CD4-positive, alpha-beta memory T cell (primary cell): ENCODE data around the gene ABHD15. TPM values are rescaled to one million over a fixed set of nuclear protein-coding genes. Genes with fewer than 3 reads are reported as not detected.
A peak's percentile ranks its signal among the peaks of the same experiment; 100 is the strongest.
"Not testable (repeated sequence)": the region's sequence is repeated elsewhere in the genome, so short reads cannot be mapped to it uniquely, and the experiment has no call there.

Experiments
- CTCF ChIA-PET: fragments of 350-600 bp; sonication (Branson Sonifier 250); formaldehyde crosslinking; loops from one replicate; lab custom pipeline; 2021; ENCODE audit warnings: inconsistent platforms; ENCODE audit not compliant: partially characterized antibody; lab: Charles Lee
- POLR2A ChIA-PET: fragments of 350-600 bp; sonication (Branson Sonifier 250); formaldehyde crosslinking; loops from one replicate; lab custom pipeline; 2021; ENCODE audit not compliant: partially characterized antibody; lab: Charles Lee
- DNase-seq, 5 donors: peaks; one replicate each; pipeline versions ENCODE4 v3.0.0 to v3.0.0-alpha.2; 2020 to 2022; ENCODE audit warnings: mixed read lengths in 1 of 5
- H3K27ac ChIP-seq: one replicate; pipeline ENCODE4 v1.7.0; 2013; ENCODE audit warnings: low read depth, low read length
- H3K27me3 ChIP-seq: 2 replicates; pipeline ENCODE4 v1.7.0; 2013; ENCODE audit warnings: mild to moderate bottlenecking, low read length, moderate library complexity; ENCODE audit not compliant: insufficient read depth
- H3K36me3 ChIP-seq: 2 replicates; pipeline ENCODE4 v1.7.0; 2013; ENCODE audit warnings: mild to moderate bottlenecking, low read length, moderate library complexity; ENCODE audit not compliant: insufficient read depth
- H3K4me1 ChIP-seq: 2 replicates; pipeline ENCODE4 v1.7.0; 2013; ENCODE audit warnings: mild to moderate bottlenecking, low read length, moderate library complexity; ENCODE audit not compliant: insufficient read depth
- H3K4me3 ChIP-seq, 2 donors: one replicate each; pipeline ENCODE4 v1.7.0; 2013; ENCODE audit warnings: low read length in 2 of 2, mild to moderate bottlenecking in 1 of 2
- H3K9me3 ChIP-seq, 2 donors: one replicate each; pipeline ENCODE4 v1.7.0; 2013; ENCODE audit warnings: low read length in 2 of 2, control low read depth in 1 of 2; ENCODE audit not compliant: control insufficient read depth in 1 of 2
- H3K27ac Mint-ChIP-seq, 7 donors: one replicate each; pipeline ENCODE4 v1.8.0; 2020 to 2021; ENCODE audit warnings: mixed read lengths in 7 of 7, mild to moderate bottlenecking in 6 of 7, inconsistent platforms in 3 of 7, moderate library complexity in 3 of 7
- H3K27me3 Mint-ChIP-seq, 2 donors: one replicate each; pipeline ENCODE4 v1.8.0; 2020 to 2021; ENCODE audit warnings: mixed read lengths in 2 of 2
- H3K36me3 Mint-ChIP-seq, 2 donors: one replicate each; pipeline ENCODE4 v1.8.0; 2020 to 2021; ENCODE audit warnings: mixed read lengths in 2 of 2, inconsistent platforms in 1 of 2, mild to moderate bottlenecking in 1 of 2
- H3K4me1 Mint-ChIP-seq, 4 donors: one replicate each; pipeline ENCODE4 v1.8.0; 2020 to 2021; ENCODE audit warnings: mixed read lengths in 4 of 4, mild to moderate bottlenecking in 1 of 4
- H3K4me3 Mint-ChIP-seq, 8 donors: one replicate each; pipeline ENCODE4 v1.8.0; 2020 to 2021; ENCODE audit warnings: mixed read lengths in 8 of 8, mild to moderate bottlenecking in 7 of 8, moderate library complexity in 6 of 8, inconsistent platforms in 3 of 8
- H3K9me3 Mint-ChIP-seq, 8 donors: one replicate each; pipeline ENCODE4 v1.8.0; 2020 to 2021; ENCODE audit warnings: mixed read lengths in 8 of 8, mild to moderate bottlenecking in 5 of 8, inconsistent platforms in 3 of 8, moderate library complexity in 1 of 8
- intact Hi-C: fragments of 100-400 bp; cut with micrococcal nuclease; formaldehyde crosslinking; loops from one replicate; pipeline ENCODE4 v1.15.1; 2023
- polyA plus RNA-seq, 2 donors: library from polyadenylated mRNA; unstranded; fragments of 300-500 nt; fragmentation: Illumina TruSeq; gene quantifications; one replicate each; pipeline ENCODE4 v1.2.3, GENCODE V29; 2021
- total RNA-seq, 2 experiments: library from RNA; stranded (reverse); gene quantifications; one replicate each; pipeline ENCODE4 v1.2.3, GENCODE V29; 2021

The ABHD15 gene
- total and polyA plus RNA-seq, 4 experiments from 2014 or later = 8.2 to 18.8 (median 15.8) TPM

- H3K4me3 ChIP-seq = no peak overlapping the region
- H3K4me1 ChIP-seq = peaks cover 33% of the 10 kb centered on the region
- Mint-ChIP-seq H3K9me3 (no peaks in the 10 kb centered on the region), H3K4me1 (peaks cover 19 to 55% (median 40%) of the 10 kb centered on the region in 4 donors), H3K27ac (peak overlapping the region; percentile 36 to 89 (median 73)), H3K4me3 (peak overlapping the region in 7 of 8 donors; percentile 5 to 62 (median 43)), H3K27me3 (no peaks in the 10 kb centered on the region), H3K36me3 (peaks cover 6 to 19% of the 10 kb centered on the region in 2 donors)
- intact Hi-C loops = no loop called here
- ChIA-PET CTCF (interaction anchor here (1.5 to 28.5 kb wide), 5 partner anchors 9 to 53 kb away, joined by 3 to 523 read pairs (median 7); partner anchors contain the start of gene CORO6), POLR2A (interaction anchor here (0.7 to 10.2 kb wide), 5 partner anchors 8 to 614 kb away, joined by 3 to 115 read pairs (median 4); partner anchors contain the start of gene GIT1)
- H3K9me3 ChIP-seq = no peaks in the 10 kb centered on the region
- H3K36me3 ChIP-seq = peaks cover 9% of the 10 kb centered on the region
- no peak overlapping the region for H3K27ac ChIP-seq
- no peak for DNase-seq
- H3K27me3 ChIP-seq = no peaks in the 10 kb centered on the region
These were observed 3.0 kb downstream of the ABHD15 start for GRCh38 chr17:29563816-29564215.

- Mint-ChIP-seq H3K27ac (peak overlapping the region in 4 of 7 donors; percentile 30 to 70 (median 55)), H3K36me3 (peaks cover 6 to 16% of the 10 kb centered on the region in 2 donors), H3K27me3 (no peaks in the 10 kb centered on the region), H3K4me3 (peak overlapping the region in 2 of 8 donors; percentile 4 to 13), H3K4me1 (peaks cover 21 to 55% (median 40%) of the 10 kb centered on the region in 4 donors), H3K9me3 (no peaks in the 10 kb centered on the region)
- ChIA-PET CTCF (interaction anchor here (2.0 to 28.5 kb wide), 3 partner anchors 10 to 54 kb away, joined by 7 to 523 read pairs (median 10); partner anchors contain the start of gene CORO6), POLR2A (interaction anchor here (1.0 to 1.8 kb wide), 3 partner anchors 9 to 52 kb away, joined by 3 to 8 read pairs (median 4); no protein-coding TSS in a partner anchor)
- H3K27ac ChIP-seq = no peak overlapping the region
- intact Hi-C loops = no loop called here
- DNase-seq = no peak
- H3K4me3 ChIP-seq = no peak overlapping the region
- no peaks in the 10 kb centered on the region for H3K9me3 ChIP-seq
- H3K4me1 ChIP-seq = peaks cover 36% of the 10 kb centered on the region
- H3K36me3 ChIP-seq = peaks cover 9% of the 10 kb centered on the region
- no peaks in the 10 kb centered on the region for H3K27me3 ChIP-seq
These were observed 4.2 kb downstream of the ABHD15 start for GRCh38 chr17:29562615-29563014.

GRCh38 chr17:29561554-29562517, 5.0 kb downstream of the ABHD15 start:
- ChIA-PET POLR2A (no interaction called here), CTCF (interaction anchor here (0.9 to 28.5 kb wide), 5 partner anchors 11 to 192 kb away, joined by 3 to 523 read pairs (median 7); partner anchors contain the start of gene CORO6)
- Mint-ChIP-seq H3K4me1 (peaks cover 28 to 63% (median 48%) of the 10 kb centered on the region in 4 donors), H3K27me3 (no peaks in the 10 kb centered on the region), H3K4me3 (peak overlapping the region in 7 of 8 donors; percentile 42 to 69 (median 54)), H3K27ac (peak overlapping the region; percentile 60 to 87 (median 74)), H3K36me3 (peaks cover 6 to 16% of the 10 kb centered on the region in 2 donors), H3K9me3 (no peaks in the 10 kb centered on the region)
- peaks cover 42% of the 10 kb centered on the region for H3K4me1 ChIP-seq
- no peak overlapping the region for H3K4me3 ChIP-seq
- H3K27me3 ChIP-seq = no peaks in the 10 kb centered on the region
- no peak overlapping the region for H3K27ac ChIP-seq
- intact Hi-C loops = no loop called here
- peaks cover 9% of the 10 kb centered on the region for H3K36me3 ChIP-seq
- no peak for DNase-seq
- H3K9me3 ChIP-seq = no peaks in the 10 kb centered on the region

- no peak for DNase-seq
- no peaks in the 10 kb centered on the region for H3K27me3 ChIP-seq
- intact Hi-C loops = no loop called here
- H3K36me3 Mint-ChIP-seq = peaks cover 6 to 11% of the 10 kb centered on the region in 2 donors
- no peak overlapping the region for H3K4me3 Mint-ChIP-seq
- no peak overlapping the region for H3K27ac Mint-ChIP-seq
- ChIA-PET POLR2A (no interaction called here), CTCF (interaction anchor here (1.1 to 1.7 kb wide), 2 partner anchors 190 to 191 kb away, joined by 4 to 7 read pairs; no protein-coding TSS in a partner anchor)
- H3K4me1 ChIP-seq = peaks cover 35% of the 10 kb centered on the region
- no peak overlapping the region for H3K4me3 ChIP-seq
- no peaks in the 10 kb centered on the region for H3K9me3 Mint-ChIP-seq
- H3K9me3 ChIP-seq = no peaks in the 10 kb centered on the region
- H3K27ac ChIP-seq = no peak overlapping the region
- peaks cover 9% of the 10 kb centered on the region for H3K36me3 ChIP-seq
- H3K27me3 Mint-ChIP-seq = no peaks in the 10 kb centered on the region
- peaks cover 24 to 62% (median 41%) of the 10 kb centered on the region in 4 donors for H3K4me1 Mint-ChIP-seq
These were observed 6.5 kb downstream of the ABHD15 start for GRCh38 chr17:29560316-29560715.

DNA sequence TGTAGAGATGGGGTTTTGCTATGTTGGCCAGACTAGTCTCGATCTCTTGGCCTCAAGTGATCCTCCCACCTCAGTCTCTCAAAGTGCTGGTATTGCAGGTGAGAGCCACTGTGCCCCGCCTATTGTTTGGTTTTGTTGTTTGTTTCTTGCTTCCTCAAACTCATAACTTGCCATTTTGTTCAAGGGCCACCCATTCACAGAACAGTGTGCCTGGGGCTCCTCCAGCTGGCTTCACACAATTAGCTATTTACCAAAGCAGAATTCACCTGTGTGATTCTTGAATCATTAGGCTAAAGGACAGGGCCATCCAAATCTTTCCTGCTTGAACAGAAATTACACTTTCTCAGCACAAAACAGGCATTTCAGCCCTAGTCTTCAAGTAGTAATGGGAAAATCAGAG, 7.2 kb downstream of the ABHD15 start:
- intact Hi-C loops = no loop called here
- ChIA-PET CTCF (interaction anchor here (0.6 to 1.1 kb wide), 2 partner anchors 12 to 189 kb away, joined by 3 to 4 read pairs; no protein-coding TSS in a partner anchor), POLR2A (no interaction called here)
- H3K27me3 Mint-ChIP-seq = no peaks in the 10 kb centered on the region
- Histone ChIP-seq H3K27ac (no peak overlapping the region), H3K36me3 (peaks cover 9% of the 10 kb centered on the region), H3K4me1 (peaks cover 29% of the 10 kb centered on the region), H3K27me3 (no peaks in the 10 kb centered on the region), H3K9me3 (no peaks in the 10 kb centered on the region), H3K4me3 (no peak overlapping the region)
- no peak for DNase-seq
- H3K4me1 Mint-ChIP-seq = peaks cover 24 to 57% (median 38%) of the 10 kb centered on the region in 4 donors
- peaks cover 6 to 11% of the 10 kb centered on the region in 2 donors for H3K36me3 Mint-ChIP-seq
- no peaks in the 10 kb centered on the region for H3K9me3 Mint-ChIP-seq
- H3K4me3 Mint-ChIP-seq = no peak overlapping the region
- peak overlapping the region in 2 of 7 donors; percentile 19 to 29 for H3K27ac Mint-ChIP-seq

DNA sequence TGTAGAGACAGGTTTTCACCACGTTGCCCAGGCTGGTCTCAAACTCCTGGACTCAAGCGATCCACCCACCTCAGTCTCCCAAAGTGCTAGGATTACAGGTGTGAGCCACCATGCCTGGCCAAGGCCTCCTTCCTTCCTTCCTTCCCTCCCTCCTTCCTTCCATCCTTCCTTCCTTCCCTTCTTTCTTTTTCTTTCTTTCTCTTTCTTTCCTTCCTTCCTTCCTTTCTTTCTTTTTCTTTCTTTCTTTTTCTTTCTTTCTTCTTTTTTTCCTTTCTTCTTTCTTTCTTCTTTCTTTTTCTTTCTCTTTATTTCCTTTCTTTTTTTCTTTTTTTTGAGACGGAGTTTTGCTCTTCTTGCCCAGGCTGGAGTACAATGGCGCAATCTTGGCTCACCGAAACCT, 8.7 kb downstream of the ABHD15 start:
- H3K4me3 Mint-ChIP-seq, intact Hi-C loops, H3K27me3 Mint-ChIP-seq, H3K4me3 ChIP-seq, CTCF ChIA-PET, H3K27ac ChIP-seq, H3K9me3 Mint-ChIP-seq, H3K36me3 Mint-ChIP-seq, H3K9me3 ChIP-seq, H3K36me3 ChIP-seq, H3K27me3 ChIP-seq, DNase-seq, POLR2A ChIA-PET: not testable (repeated sequence)
- peaks cover 20% of the 10 kb centered on the region for H3K4me1 ChIP-seq
- Mint-ChIP-seq H3K4me1 (peaks cover 19 to 47% (median 28%) of the 10 kb centered on the region in 4 donors), H3K27ac (peak overlapping the region in 3 of 7 donors; percentile 47 to 77 (median 52))

DNA sequence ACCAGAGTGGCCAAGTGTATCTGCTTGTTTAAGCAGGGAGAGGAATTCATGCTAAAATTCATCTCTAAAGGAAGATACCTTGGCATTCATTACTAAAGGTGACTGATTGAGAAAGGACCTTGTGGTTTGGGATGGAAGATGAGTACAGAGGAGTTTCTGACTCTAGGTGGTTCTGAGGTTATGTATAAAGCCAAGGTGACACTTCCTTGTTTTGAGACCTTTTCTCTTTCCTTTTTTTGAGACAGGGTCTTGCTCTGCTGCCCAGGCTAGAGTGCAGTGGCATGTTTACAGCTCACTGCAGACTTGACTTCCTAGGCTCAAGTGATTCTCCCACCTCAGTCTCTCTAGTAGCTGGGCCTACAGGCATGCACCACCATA, 9.1 kb downstream of the ABHD15 start:
- Mint-ChIP-seq H3K27me3 (no peaks in the 10 kb centered on the region), H3K9me3 (no peaks in the 10 kb centered on the region), H3K36me3 (peaks cover 6% of the 10 kb centered on the region in 2 donors), H3K4me1 (peaks cover 17 to 43% (median 26%) of the 10 kb centered on the region in 4 donors), H3K4me3 (no peak overlapping the region), H3K27ac (peak overlapping the region in 3 of 7 donors; percentile 42 to 77 (median 47))
- ChIA-PET CTCF (no interaction called here), POLR2A (interaction anchor here (2.2 kb wide), 1 partner anchor 9 kb away, joined by 12 read pairs; the partner anchor contains the start of gene ABHD15)
- Histone ChIP-seq H3K27me3 (no peaks in the 10 kb centered on the region), H3K9me3 (no peaks in the 10 kb centered on the region), H3K36me3 (peaks cover 9% of the 10 kb centered on the region), H3K4me3 (no peak overlapping the region), H3K27ac (no peak overlapping the region), H3K4me1 (peaks cover 20% of the 10 kb centered on the region)
- intact Hi-C loops = no loop called here
- DNase-seq = no peak
